ENCODE data around the gene TBCA.

The TBCA gene

GRCh38 chr5:77775790-77776553 lies at the start of gene TBCA:
TBCA (minus strand) TSS chr5:77776339; CDS start chr5:77776257, 82 bp downstream.
- DNase-seq (ENCODE audit: low spot score), result peak; percentile 92

- DNase-seq (ENCODE audit: low spot score), result no peak
These were observed 48.8 kb upstream of the TBCA start for GRCh38 chr5:77824981-77825380.

GRCh38 chr5:77816686-77817085 lies 40.5 kb upstream of the TBCA start:
- no peak for DNase-seq (ENCODE audit: low spot score)

GRCh38 chr5:77812926-77813589 lies 36.9 kb upstream of the TBCA start:
- no peak for DNase-seq (ENCODE audit: low spot score)

- no peak for DNase-seq (ENCODE audit: low spot score)
These were observed 30.2 kb upstream of the TBCA start for GRCh38 chr5:77806213-77806843.

GRCh38 chr5:77798456-77798855 lies 22.3 kb upstream of the TBCA start:
- DNase-seq (ENCODE audit: low spot score), result no peak

GRCh38 chr5:77797136-77797535 lies 21.0 kb upstream of the TBCA start:
- DNase-seq (ENCODE audit: low spot score), result no peak

- DNase-seq (ENCODE audit: low spot score), result no peak
These were observed 19.7 kb upstream of the TBCA start for GRCh38 chr5:77795846-77796245.

- DNase-seq (ENCODE audit: low spot score), result no peak
These were observed 19.1 kb upstream of the TBCA start for GRCh38 chr5:77795268-77795667.

- DNase-seq (ENCODE audit: low spot score), result no peak
These were observed 15.8 kb upstream of the TBCA start for GRCh38 chr5:77791926-77792325.

- DNase-seq (ENCODE audit: low spot score), result no peak
These were observed 15.2 kb upstream of the TBCA start for GRCh38 chr5:77791356-77791755.

GRCh38 chr5:77785229-77785628 lies 9.1 kb upstream of the TBCA start:
- no peak for DNase-seq (ENCODE audit: low spot score)

GRCh38 chr5:77784735-77785134 lies 8.6 kb upstream of the TBCA start:
- DNase-seq (ENCODE audit: low spot score), result no peak

- DNase-seq (ENCODE audit: low spot score), result no peak
These were observed 4.9 kb upstream of the TBCA start for GRCh38 chr5:77781076-77781475.

GRCh38 chr5:77778881-77779438 lies 2.8 kb upstream of the TBCA start:
- no peak for DNase-seq (ENCODE audit: low spot score)

GRCh38 chr5:77778398-77778797 lies 2.3 kb upstream of the TBCA start:
- DNase-seq (ENCODE audit: low spot score), result no peak

GRCh38 chr5:77777911-77778310 lies 1.8 kb upstream of the TBCA start:
- DNase-seq (ENCODE audit: low spot score), result no peak

GRCh38 chr5:77777281-77777892 lies 1.2 kb upstream of the TBCA start:
- DNase-seq (ENCODE audit: low spot score), result no peak

- DNase-seq (ENCODE audit: low spot score), result no peak
These were observed 541 bp upstream of the TBCA start for GRCh38 chr5:77776554-77777206.

- peak; percentile 34 for DNase-seq (ENCODE audit: low spot score)
These were observed 954 bp downstream of the TBCA start for GRCh38 chr5:77774981-77775789.

- DNase-seq (ENCODE audit: low spot score), result no peak
These were observed 2.3 kb downstream of the TBCA start for GRCh38 chr5:77773734-77774280.

Data from activated CD4-positive, alpha-beta T cell treated with anti-CD3 and anti-CD28 coated beads, Interleukin-2, Interleukin-4, amounts not matched to agents 100 ng/mL and 50 ng/mL, durations not matched to agents 16 hours and 8 hours (primary cell).